H1 (cell line): ENCODE measurements around the gene PIK3R5. TPM values are rescaled to one million over a fixed set of nuclear protein-coding genes. Genes with fewer than 3 reads are reported as not detected.

Experiments used
- CTCF ChIA-PET: fragments of 300-600 bp; sonication (Branson Sonifier 250); formaldehyde crosslinking; loops from one replicate; lab custom pipeline; 2021; ENCODE audit not compliant: partially characterized antibody; lab: Charles Lee
- POLR2A ChIA-PET: fragments of 300-600 bp; sonication (Branson Sonifier 250); formaldehyde crosslinking; loops from one replicate; lab custom pipeline; 2021; ENCODE audit warnings: inconsistent platforms; ENCODE audit not compliant: partially characterized antibody; lab: Charles Lee
- DNase-seq, 2 experiments: peaks; one replicate each; pipeline versions ENCODE4 v3.0.0 to v3.0.0-alpha.2; 2010 to 2022; ENCODE audit warnings: low spot score in 2 of 2, low read depth in 1 of 2, mixed read lengths in 1 of 2
- FAIRE-seq: peaks from 2 replicates; lab custom pipeline; 2011; peaks lifted over from hg19 to GRCh38; lab: Jason Lieb, UNC
- H2AFZ ChIP-seq: 2 replicates; pipeline ENCODE4 v1.8.1; 2012; ENCODE audit warnings: low read length, inconsistent platforms
- H2AK5ac ChIP-seq: 2 replicates; pipeline ENCODE4 v1.6.1; 2013; ENCODE audit warnings: low read depth, low read length
- H2BK120ac ChIP-seq: replicated peaks from 2 replicates; pipeline ENCODE3; 2013; ENCODE audit warnings: low read depth, low read length, inconsistent platforms
- H2BK12ac ChIP-seq: 2 replicates; pipeline ENCODE4 v1.6.1; 2013; ENCODE audit warnings: low read depth, low read length
- H2BK15ac ChIP-seq: 2 replicates; pipeline ENCODE4 v1.6.1; 2013; ENCODE audit warnings: low read length
- H2BK20ac ChIP-seq: 2 replicates; pipeline ENCODE4 v1.6.1; 2013; ENCODE audit warnings: low read length
- H2BK5ac ChIP-seq: 2 replicates; pipeline ENCODE4 v1.6.1; 2013; ENCODE audit warnings: low read depth, low read length
- H3K14ac ChIP-seq: 2 replicates; pipeline ENCODE4 v1.6.1; 2013; ENCODE audit warnings: inconsistent platforms; ENCODE audit not compliant: insufficient read length
- H3K18ac ChIP-seq: 2 replicates; pipeline ENCODE4 v1.6.1; 2013; ENCODE audit warnings: low read length; ENCODE audit errors: extremely low read depth
- H3K23ac ChIP-seq: 2 replicates; pipeline ENCODE4 v1.6.1; 2013; ENCODE audit warnings: inconsistent platforms; ENCODE audit not compliant: insufficient read length
- H3K23me2 ChIP-seq: 2 replicates; pipeline ENCODE4 v1.6.1; 2013; ENCODE audit warnings: low read depth, low read length
- H3K27ac ChIP-seq: 2 replicates; pipeline ENCODE4 v1.6.1; 2011; ENCODE audit warnings: low read depth, low read length, inconsistent platforms
- H3K27me3 ChIP-seq, 4 experiments: replicated peaks in 1 of 4; 1 replicate in 1 of 4; 2 replicates in 3 of 4; pipeline versions ENCODE4 v1.6.1 to v1.8.1; 2011 to 2013; ENCODE audit warnings: low read length in 3 of 4, mild to moderate bottlenecking in 3 of 4, inconsistent platforms in 2 of 4, mixed read lengths in 2 of 4, moderate library complexity in 1 of 4; ENCODE audit not compliant: control insufficient read depth in 3 of 4, insufficient read depth in 3 of 4; ENCODE audit errors: extremely low read depth in 1 of 4
- H3K36me3 ChIP-seq, 4 experiments: 2 replicates each; pipeline versions ENCODE4 v1.6.1 to v1.8.1; 2011 to 2013; ENCODE audit warnings: mild to moderate bottlenecking in 4 of 4, low read length in 3 of 4, moderate library complexity in 2 of 4, control low read depth in 1 of 4, inconsistent platforms in 1 of 4; ENCODE audit not compliant: insufficient read depth in 4 of 4, control insufficient read depth in 2 of 4
- H3K4ac ChIP-seq: replicated peaks from 2 replicates; pipeline ENCODE3; 2013; ENCODE audit warnings: low read length, low read depth, mixed read lengths, inconsistent platforms; ENCODE audit not compliant: insufficient read length
- H3K4me1 ChIP-seq, 4 experiments: replicated peaks in 1 of 4; 1 replicate in 1 of 4; 2 replicates in 3 of 4; pipeline versions ENCODE4 v1.6.1 to v1.8.1; 2011 to 2013; ENCODE audit warnings: low read length in 3 of 4, inconsistent platforms in 2 of 4, mixed read lengths in 1 of 4; ENCODE audit not compliant: insufficient read depth in 4 of 4, control insufficient read depth in 3 of 4
- H3K4me2 ChIP-seq, 2 experiments: 2 replicates each; pipeline versions ENCODE4 v1.6.1 to v1.8.1; 2011 to 2013; ENCODE audit warnings: low read depth in 2 of 2, low read length in 2 of 2, control low read depth in 1 of 2, inconsistent platforms in 1 of 2, mild to moderate bottlenecking in 1 of 2; ENCODE audit not compliant: insufficient read depth in 1 of 2
- H3K4me3 ChIP-seq, 4 experiments: fragments of 200-600, 300-600 bp in 1 of 4; sonication (generic), shearing (Covaris generic), sonication (Bioruptor Twin) in 1 of 4; 2 replicates each; pipeline versions ENCODE4 v1.5.1 to v1.8.1; 2011 to 2016; ENCODE audit warnings: low read length in 4 of 4, low read depth in 3 of 4, control low read depth in 2 of 4, inconsistent platforms in 2 of 4, mild to moderate bottlenecking in 2 of 4, mixed read lengths in 1 of 4, moderate library complexity in 1 of 4; ENCODE audit not compliant: insufficient read depth in 2 of 4; ENCODE audit errors: extremely low read depth in 1 of 4
- H3K56ac ChIP-seq: replicated peaks from 2 replicates; pipeline ENCODE3; 2013; ENCODE audit warnings: low read depth, mild to moderate bottlenecking, mixed read lengths, low read length, inconsistent platforms; ENCODE audit not compliant: insufficient read length
- H3K79me1 ChIP-seq: 2 replicates; pipeline ENCODE4 v1.6.1; 2013; ENCODE audit warnings: low read depth, low read length, control low read depth
- H3K79me2 ChIP-seq, 2 experiments: 2 replicates each; pipeline versions ENCODE4 v1.6.1 to v1.8.1; 2012 to 2013; ENCODE audit warnings: low read length in 2 of 2, mild to moderate bottlenecking in 2 of 2, inconsistent platforms in 1 of 2; ENCODE audit not compliant: insufficient read depth in 2 of 2, control insufficient read depth in 1 of 2
- H3K9ac ChIP-seq, 4 experiments: replicated peaks in 1 of 4; 1 replicate in 1 of 4; 2 replicates in 3 of 4; pipeline versions ENCODE4 v1.6.1 to v1.8.1; 2011 to 2013; ENCODE audit warnings: low read depth in 3 of 4, low read length in 3 of 4, control low read depth in 2 of 4, mild to moderate bottlenecking in 2 of 4, moderate library complexity in 2 of 4, inconsistent platforms in 1 of 4; ENCODE audit errors: extremely low read depth in 1 of 4
- H3K9me3 ChIP-seq, 2 experiments: 2 replicates each; pipeline versions ENCODE4 v1.6.1 to v1.8.1; 2012 to 2013; ENCODE audit warnings: mild to moderate bottlenecking in 2 of 2, moderate library complexity in 2 of 2, control low read depth in 1 of 2, inconsistent platforms in 1 of 2, low read depth in 1 of 2, low read length in 1 of 2, mixed read lengths in 1 of 2; ENCODE audit not compliant: insufficient read depth in 2 of 2
- H4K20me1 ChIP-seq, 2 experiments: replicated peaks in 1 of 2; 2 replicates each; pipeline versions ENCODE3 to v1.8.1; 2011 to 2013; ENCODE audit warnings: inconsistent platforms in 2 of 2, low read length in 2 of 2, mild to moderate bottlenecking in 1 of 2; ENCODE audit not compliant: insufficient read depth in 2 of 2, control insufficient read depth in 1 of 2
- H4K5ac ChIP-seq: 2 replicates; pipeline ENCODE4 v1.6.1; 2013; ENCODE audit warnings: low read length, low read depth, mixed read lengths, inconsistent platforms; ENCODE audit not compliant: insufficient read length
- H4K8ac ChIP-seq: 2 replicates; pipeline ENCODE4 v1.8.0; 2013; ENCODE audit warnings: mild to moderate bottlenecking, moderate library complexity, low read length, inconsistent platforms; ENCODE audit not compliant: insufficient read depth; ENCODE audit errors: extremely low read depth
- H4K91ac ChIP-seq: replicated peaks from 2 replicates; pipeline ENCODE3; 2013; ENCODE audit warnings: low read length, mixed read lengths, inconsistent platforms; ENCODE audit not compliant: insufficient read length
- CHD2 ChIP-seq: IDR thresholded peaks from 2 replicates; pipeline ENCODE4 v1.6.1; 2012; ENCODE audit warnings: low read length, improper control_type of control experiment
- EGR1 ChIP-seq: IDR thresholded peaks from 2 replicates; pipeline ENCODE4 v1.6.1; 2011; ENCODE audit warnings: low read depth, low read length, borderline replicate concordance
- EZH2 ChIP-seq: fragments of 200-600 bp; sonication (generic); IDR thresholded peaks from 2 replicates; pipeline ENCODE4 v1.7.1; 2012; ENCODE audit warnings: low read depth, mild to moderate bottlenecking, moderate library complexity, low read length, inconsistent platforms; ENCODE audit not compliant: severe bottlenecking
- NANOG ChIP-seq: IDR thresholded peaks from 2 replicates; pipeline ENCODE4 v1.6.1; 2011; ENCODE audit warnings: low read length, low read depth, mild to moderate bottlenecking, inconsistent platforms; ENCODE audit not compliant: insufficient read depth, poor library complexity, severe bottlenecking
- RAD21 ChIP-seq, 2 experiments: IDR thresholded peaks in 1 of 2; conservative IDR thresholded peaks in 1 of 2; 2 replicates each; pipeline ENCODE4 v1.6.1; 2011; ENCODE audit warnings: low read depth in 2 of 2, low read length in 2 of 2, improper control_type of control experiment in 1 of 2, inconsistent platforms in 1 of 2, mild to moderate bottlenecking in 1 of 2, moderate library complexity in 1 of 2
- RBBP5 ChIP-seq: IDR thresholded peaks from 2 replicates; pipeline ENCODE4 v1.7.1; 2012; ENCODE audit warnings: low read depth, mild to moderate bottlenecking, inconsistent platforms, low read length, moderate library complexity, borderline replicate concordance
- TAF7 ChIP-seq: optimal IDR thresholded peaks from 2 replicates; pipeline ENCODE3; 2011; ENCODE audit warnings: low read depth, mild to moderate bottlenecking, inconsistent platforms, low read length, moderate library complexity, borderline replicate concordance
- WGBS, 2 experiments: shearing (Covaris generic) in 1 of 2; methylation state at CpG; one replicate each; pipeline versions ENCODE4 v1.1.6 to v1.1.7; 2013 to 2015; ENCODE audit warnings: low lambda C conversion rate in 2 of 2, mixed read lengths in 2 of 2, inconsistent platforms in 1 of 2, low coverage in 1 of 2, missing lambda C conversion rate in 1 of 2; ENCODE audit not compliant: insufficient replicate concordance in 2 of 2, insufficient coverage in 1 of 2, insufficient read length in 1 of 2; ENCODE audit errors: extremely low coverage in 1 of 2, missing lambda C conversion rate in 1 of 2; 5-methylcytosine and 5-hydroxymethylcytosine counted together
- polyA plus RNA-seq, 7 experiments: library from polyadenylated mRNA; depleted of rRNA in 3 of 7; stranded (reverse) in 5 of 7; unstranded in 2 of 7; fragments of >200 nt in 5 of 7; fragments of 200-250 nt in 2 of 7; gene quantifications; 1 replicate in 5 of 7; 2 replicates in 1 of 7; 4 replicates in 1 of 7; pipeline versions ENCODE4 v1.2.1 to v1.2.3, GENCODE V29; 2011 to 2013; ENCODE audit warnings: missing spikeins in 2 of 7, mixed read lengths in 2 of 7
- total RNA-seq: library from RNA; stranded (reverse); fragmentation: NEBNext Ultra II Directional; extraction: Animal tissue kit (Norgen Biotek cat#: 25700); gene quantifications from 2 replicates; pipeline ENCODE4 v1.2.1, GENCODE V29; 2021

Gene PIK3R5
- total and polyA plus RNA-seq, 2 of the 8 experiments (the other 6 are each of a cell fraction or from before 2014, with no cell fraction given): 2.7 to 4.3 TPM

GRCh38 chr17:8900207-8900606, 65.3 kb downstream of the PIK3R5 start:
- no peak for DNase-seq
- no peaks in the 10 kb centered on the region for H3K9me3 ChIP-seq
- no peak overlapping the region for H3K4ac ChIP-seq
- FAIRE-seq: no peak
- H3K23me2 ChIP-seq: no peaks in the 10 kb centered on the region; the same call in 1 of the 2 replicates
- WGBS, 2 experiments: 87% methylated on average over 6 of the region's 6 CpGs; no CpG with 5 or more reads in 1 of the 2 experiments
- peak overlapping the region; percentile 30 to 47; a peak in 2 of 4 replicates for H3K4me2 ChIP-seq
- no peak overlapping the region for H3K56ac ChIP-seq
- H3K14ac ChIP-seq: peak overlapping the region; percentile 80
- H2BK15ac ChIP-seq: no peak overlapping the region
- no peak overlapping the region for H2BK20ac ChIP-seq
- H3K36me3 ChIP-seq: no peaks in the 10 kb centered on the region
- no peaks in the 10 kb centered on the region for H3K79me1 ChIP-seq
- ChIA-PET POLR2A (interaction anchor here (0.9 to 2.1 kb wide), 2 partner anchors 12 to 601 kb away, joined by 3 to 5 read pairs; no protein-coding TSS in a partner anchor), CTCF (interaction anchor here (0.6 to 6.1 kb wide), 8 partner anchors 11 to 480 kb away, joined by 3 to 72 read pairs (median 3); no protein-coding TSS in a partner anchor)
- H3K23ac ChIP-seq: no peak overlapping the region
- peak overlapping the region; percentile 48; the same call in 1 of the 2 replicates for H3K18ac ChIP-seq
- no peaks in the 10 kb centered on the region for H3K27me3 ChIP-seq
- H2BK120ac ChIP-seq: no peak overlapping the region
- peak overlapping the region in 1 of 4 experiments; percentile 34; a peak in 1 of 8 replicates for H3K4me3 ChIP-seq
- H3K4me1 ChIP-seq: peaks cover 0 to 10% (median 5%) of the 10 kb centered on the region in 4 experiments; a peak in 5 of 7 replicates
- no peaks in the 10 kb centered on the region for H3K79me2 ChIP-seq
- no peak overlapping the region for H3K9ac ChIP-seq
- H2BK5ac ChIP-seq: peak overlapping the region; percentile 78; the same call in 1 of the 2 replicates
- no peak overlapping the region for H2BK12ac ChIP-seq
- H4K8ac ChIP-seq: no peak overlapping the region
- no peak overlapping the region for H4K5ac ChIP-seq
- H4K20me1 ChIP-seq: no peaks in the 10 kb centered on the region
- TF ChIP-seq EGR1 (no peak), RBBP5 (no peak), RAD21 (IDR thresholded peaks at IDR 0.05 in 1 of 2, conservative IDR thresholded peaks at IDR 0.05 in 1 of 2; ENCODE audit: low read depth in 2 of 2, low read length in 2 of 2) (no peak), EZH2 (no peak), TAF7 (no peak), CHD2 (no peak), NANOG (no peak)
- H2AK5ac ChIP-seq: no peak overlapping the region
- peak overlapping the region; percentile 60; the same call in 1 of the 2 replicates for H2AFZ ChIP-seq
- no peak overlapping the region for H3K27ac ChIP-seq
- H4K91ac ChIP-seq: peak overlapping the region; percentile 22
